BE2C (cell line): ENCODE results near the gene VEZT.

Experiments
- DNase-seq: peaks from one replicate; pipeline ENCODE4 v3.0.0-alpha.2; 2020
- H3K27me3 ChIP-seq: fragments of 250-450 bp; sonication (Bioruptor Pico); 2 replicates; pipeline ENCODE4 v1.5.1; 2020; ENCODE audit warnings: mild to moderate bottlenecking
- H3K36me3 ChIP-seq: fragments of 250-450 bp; sonication (Bioruptor Pico); 2 replicates; pipeline ENCODE4 v1.5.1; 2020; ENCODE audit warnings: mild to moderate bottlenecking
- H3K4me1 ChIP-seq: fragments of 250-450 bp; sonication (Bioruptor Pico); 2 replicates; pipeline ENCODE4 v1.5.1; 2020
- H3K4me3 ChIP-seq: 2 replicates; pipeline ENCODE4 v1.5.1; 2011; ENCODE audit warnings: low read depth, low read length
- H3K9me3 ChIP-seq: fragments of 250-450 bp; sonication (Bioruptor Pico); 2 replicates; pipeline ENCODE4 v1.5.1; 2020
- TF ChIP-seq, protein P1 (sequence below): IDR thresholded peaks from 2 replicates; pipeline ENCODE4 v1.5.1; 2012; ENCODE audit warnings: mild to moderate bottlenecking, low read depth, low read length

VEZT gene

DNA sequence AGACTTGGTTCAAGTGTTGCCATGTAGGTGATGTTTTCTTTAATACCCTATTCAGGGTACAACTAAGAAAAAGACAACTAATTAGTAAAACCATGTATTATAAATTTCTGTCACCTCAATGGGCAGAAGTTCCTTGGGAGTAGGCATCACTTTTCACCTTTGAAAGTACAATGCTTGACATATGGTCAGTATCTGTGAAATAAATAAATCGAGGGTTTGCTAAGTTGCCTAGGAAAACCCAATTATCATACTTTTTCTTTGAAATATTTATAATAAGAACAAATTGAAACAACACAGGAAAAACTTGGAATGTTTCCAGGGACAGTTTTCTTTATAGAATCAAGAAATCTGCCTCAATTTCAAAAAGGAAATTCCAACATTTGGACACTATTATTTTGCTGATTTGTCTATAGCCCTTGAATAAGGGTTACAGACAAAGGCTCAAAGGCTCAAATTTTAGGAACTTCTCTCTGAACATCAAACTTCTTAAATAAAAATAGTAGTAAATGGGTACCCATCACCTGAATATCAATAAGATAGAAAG lies 14.0 kb upstream of the VEZT start:
- peaks cover 8% of the 10 kb centered on the region; the same call in 1 of the 2 replicates for H3K4me1 ChIP-seq
- no peaks in the 10 kb centered on the region for H3K9me3 ChIP-seq
- no peaks in the 10 kb centered on the region for H3K27me3 ChIP-seq
- H3K4me3 ChIP-seq = no peak overlapping the region
- no peak for DNase-seq
- TF ChIP-seq, protein P1, sequence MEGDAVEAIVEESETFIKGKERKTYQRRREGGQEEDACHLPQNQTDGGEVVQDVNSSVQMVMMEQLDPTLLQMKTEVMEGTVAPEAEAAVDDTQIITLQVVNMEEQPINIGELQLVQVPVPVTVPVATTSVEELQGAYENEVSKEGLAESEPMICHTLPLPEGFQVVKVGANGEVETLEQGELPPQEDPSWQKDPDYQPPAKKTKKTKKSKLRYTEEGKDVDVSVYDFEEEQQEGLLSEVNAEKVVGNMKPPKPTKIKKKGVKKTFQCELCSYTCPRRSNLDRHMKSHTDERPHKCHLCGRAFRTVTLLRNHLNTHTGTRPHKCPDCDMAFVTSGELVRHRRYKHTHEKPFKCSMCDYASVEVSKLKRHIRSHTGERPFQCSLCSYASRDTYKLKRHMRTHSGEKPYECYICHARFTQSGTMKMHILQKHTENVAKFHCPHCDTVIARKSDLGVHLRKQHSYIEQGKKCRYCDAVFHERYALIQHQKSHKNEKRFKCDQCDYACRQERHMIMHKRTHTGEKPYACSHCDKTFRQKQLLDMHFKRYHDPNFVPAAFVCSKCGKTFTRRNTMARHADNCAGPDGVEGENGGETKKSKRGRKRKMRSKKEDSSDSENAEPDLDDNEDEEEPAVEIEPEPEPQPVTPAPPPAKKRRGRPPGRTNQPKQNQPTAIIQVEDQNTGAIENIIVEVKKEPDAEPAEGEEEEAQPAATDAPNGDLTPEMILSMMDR = no peak
- H3K36me3 ChIP-seq = no peaks in the 10 kb centered on the region

DNA sequence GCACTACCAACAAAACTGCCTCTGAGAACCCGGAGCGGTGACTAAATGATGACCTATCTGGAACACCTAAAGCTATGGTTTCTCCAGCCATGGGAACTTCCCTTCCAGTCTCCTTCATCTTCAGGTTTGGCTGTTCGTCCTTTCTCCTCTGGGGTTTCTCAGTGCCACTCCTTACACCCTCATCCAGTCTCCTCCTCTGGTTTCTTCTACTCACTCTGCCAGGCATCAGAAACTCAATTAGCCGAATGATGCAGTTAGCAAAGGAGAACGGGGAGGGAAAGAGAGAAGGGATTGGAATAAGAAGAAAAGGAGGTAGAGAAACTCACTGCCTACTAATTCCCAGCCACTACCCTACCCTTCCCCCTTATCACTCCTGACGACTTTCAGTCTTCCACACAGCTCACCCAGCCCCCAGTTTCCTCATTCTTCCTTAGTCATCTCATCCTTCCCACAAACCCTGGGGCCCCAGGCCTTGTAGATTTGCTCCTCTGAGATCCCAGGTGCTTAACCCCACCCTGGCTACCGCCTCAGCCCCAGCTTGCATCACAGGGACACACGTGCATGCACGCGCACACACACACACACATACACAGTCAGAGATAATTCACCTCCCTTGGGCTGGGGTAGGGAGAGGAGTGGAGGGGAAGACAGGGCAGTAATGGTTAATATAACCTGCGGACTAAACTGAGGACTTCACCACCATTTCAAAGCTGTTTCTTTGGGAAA lies 13.3 kb upstream of the VEZT start:
- Histone ChIP-seq H3K36me3 (no peaks in the 10 kb centered on the region), H3K4me3 (no peak overlapping the region), H3K27me3 (no peaks in the 10 kb centered on the region), H3K9me3 (no peaks in the 10 kb centered on the region), H3K4me1 (peaks cover 8% of the 10 kb centered on the region; the same call in 1 of the 2 replicates)
- DNase-seq = no peak
- TF ChIP-seq, protein P1 = no peak

DNA sequence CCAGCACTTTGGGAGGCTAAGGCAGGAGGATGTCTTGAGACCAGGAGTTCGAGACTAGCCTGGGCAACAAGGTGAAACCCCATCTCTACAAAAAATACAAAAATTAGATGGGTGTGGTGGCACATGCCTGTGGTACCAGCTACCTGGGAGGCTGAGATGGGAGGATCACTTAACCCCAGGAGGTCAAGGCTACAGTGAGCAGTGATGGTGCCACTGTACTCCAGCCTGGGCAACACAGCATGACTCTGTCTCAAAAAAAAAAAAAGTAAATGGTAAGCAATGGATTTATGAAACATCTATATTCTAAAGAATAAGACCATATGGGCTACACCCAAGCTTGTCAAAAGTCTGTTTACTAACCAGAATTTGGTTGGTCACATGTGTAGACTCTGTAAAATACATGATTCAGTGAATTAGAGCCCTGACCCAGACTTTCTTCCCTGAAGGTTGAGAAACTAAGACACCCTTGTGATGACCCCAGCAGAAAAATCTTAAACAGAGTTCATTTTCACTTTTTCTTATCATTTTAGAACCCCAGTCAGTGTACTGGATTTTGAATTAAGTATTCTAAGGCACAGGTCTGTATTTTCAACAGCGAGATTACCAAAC lies 12.5 kb upstream of the VEZT start:
- no peaks in the 10 kb centered on the region for H3K9me3 ChIP-seq
- TF ChIP-seq, protein P1 = no peak
- no peaks in the 10 kb centered on the region for H3K36me3 ChIP-seq
- DNase-seq = no peak
- H3K4me1 ChIP-seq = peaks cover 8% of the 10 kb centered on the region; the same call in 1 of the 2 replicates
- no peak overlapping the region for H3K4me3 ChIP-seq
- H3K27me3 ChIP-seq = no peaks in the 10 kb centered on the region

DNA sequence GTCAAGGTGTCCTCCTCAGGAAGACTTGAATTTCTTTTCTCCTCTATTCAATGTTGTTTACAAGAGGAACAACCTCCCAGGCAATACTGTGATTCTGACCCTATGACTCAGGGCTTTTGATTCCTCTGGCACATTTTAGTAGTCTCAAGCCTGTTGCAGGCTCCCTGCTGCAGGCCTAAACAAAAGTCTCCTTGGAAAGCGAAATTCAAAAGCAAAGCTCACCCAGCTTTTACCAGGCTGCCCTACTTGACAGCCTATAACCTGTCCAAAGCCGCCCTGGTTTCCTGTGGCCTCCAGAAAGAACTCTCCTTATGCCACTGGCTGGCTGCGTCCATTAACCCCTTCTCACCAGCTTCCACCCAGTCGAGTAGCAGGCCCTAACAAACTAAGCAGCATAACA lies 11.9 kb upstream of the VEZT start:
- no peak for DNase-seq
- Histone ChIP-seq H3K27me3 (no peaks in the 10 kb centered on the region), H3K36me3 (no peaks in the 10 kb centered on the region), H3K9me3 (no peaks in the 10 kb centered on the region), H3K4me1 (peaks cover 4% of the 10 kb centered on the region; the same call in 1 of the 2 replicates), H3K4me3 (no peak overlapping the region)
- TF ChIP-seq, protein P1 = no peak

DNA sequence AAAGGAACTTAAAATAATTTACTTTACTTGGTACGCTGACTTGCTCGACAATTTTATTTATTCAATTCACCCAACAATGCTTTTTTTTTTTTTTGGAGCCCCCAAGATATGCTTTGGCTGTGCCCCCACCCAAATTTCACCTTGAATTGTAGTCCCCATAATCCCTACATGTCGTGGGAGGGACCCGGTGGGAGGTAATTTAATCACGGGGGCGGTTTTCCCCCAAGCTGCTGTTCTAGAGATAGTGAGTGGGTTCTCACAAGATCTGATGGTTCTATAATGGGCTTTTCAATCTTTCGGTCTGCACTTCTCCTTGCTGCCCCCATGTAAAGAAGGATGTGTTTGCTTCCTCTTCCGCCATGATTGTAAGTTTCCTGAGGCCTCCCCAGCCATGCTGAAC lies 10.7 kb upstream of the VEZT start:
- Histone ChIP-seq H3K27me3 (no peaks in the 10 kb centered on the region), H3K4me3 (no peak overlapping the region), H3K4me1 (no peaks in the 10 kb centered on the region), H3K9me3 (no peaks in the 10 kb centered on the region), H3K36me3 (no peaks in the 10 kb centered on the region)
- TF ChIP-seq, protein P1 = no peak
- DNase-seq = no peak

DNA sequence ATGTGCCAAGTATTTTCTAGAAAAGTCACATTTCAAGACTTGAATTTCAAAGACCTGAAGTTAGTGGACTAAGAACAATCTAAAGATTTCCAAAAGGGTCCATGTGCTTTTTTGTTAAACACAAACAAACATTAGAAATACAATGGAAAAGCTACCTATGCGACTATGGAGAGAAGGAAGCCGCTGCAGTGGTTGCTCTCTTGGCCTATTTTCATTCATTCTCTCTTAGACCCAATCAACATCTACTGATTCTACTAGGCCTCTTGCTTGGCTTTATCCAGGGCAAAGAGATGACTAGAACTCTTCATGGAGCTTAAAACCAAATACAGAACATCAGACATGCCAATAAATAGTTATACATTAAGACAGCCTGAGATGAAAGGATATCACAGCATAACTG lies 10.2 kb upstream of the VEZT start:
- H3K27me3 ChIP-seq = no peaks in the 10 kb centered on the region
- no peaks in the 10 kb centered on the region for H3K4me1 ChIP-seq
- no peaks in the 10 kb centered on the region for H3K36me3 ChIP-seq
- H3K4me3 ChIP-seq = no peak overlapping the region
- no peak for DNase-seq
- H3K9me3 ChIP-seq = no peaks in the 10 kb centered on the region
- TF ChIP-seq, protein P1 = no peak
